Stimulated activated CD4-positive, alpha-beta T cell treated with anti-CD3 and anti-CD28 coated beads, Interleukin-15, amount 100 ng/mL, for 48 hours (primary cell): ENCODE results near the gene WDR72.
"Not testable (repeated sequence)": the region's sequence is repeated elsewhere in the genome, so short reads cannot be mapped to it uniquely, and the experiment has no call there.

ENCODE experiments used
- DNase-seq, 2 donors: peaks; one replicate each; pipeline ENCODE4 v3.0.0-alpha.2; 2020; ENCODE audit warnings: low read depth in 2 of 2

Gene WDR72

GRCh38 chr15:53759411-53759931 lies at the start of gene WDR72:
Gene WDR72 (minus strand): TSS chr15:53759663. CDS start chr15:53733149, 26,514 bp downstream.
- no peak for DNase-seq

- DNase-seq = no peak
Measured at GRCh38 chr15:53808058-53808706, 48.7 kb upstream of the WDR72 start.

GRCh38 chr15:53807501-53807900 lies 48.0 kb upstream of the WDR72 start:
- no peak for DNase-seq

DNA sequence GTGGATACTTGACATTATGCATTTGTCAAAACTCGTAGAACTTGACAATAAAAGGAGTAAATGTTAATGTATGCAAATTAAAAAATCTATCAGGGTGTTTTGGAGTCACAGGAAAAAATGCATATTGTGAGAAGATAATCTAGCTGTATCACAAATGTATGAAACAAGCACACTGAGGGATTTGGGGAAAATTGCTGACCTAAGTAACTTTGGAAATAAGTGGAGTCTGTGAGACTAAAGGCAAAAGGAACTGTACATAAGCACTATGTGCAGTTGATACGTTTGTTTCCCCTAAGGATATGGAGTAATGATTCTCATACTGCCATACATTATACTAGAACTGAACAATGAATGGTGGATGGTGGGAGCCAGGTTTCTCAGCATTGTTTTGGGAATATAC lies 43.2 kb upstream of the WDR72 start:
- no peak for DNase-seq

GRCh38 chr15:53791581-53791980 lies 32.1 kb upstream of the WDR72 start:
- no peak for DNase-seq

DNA sequence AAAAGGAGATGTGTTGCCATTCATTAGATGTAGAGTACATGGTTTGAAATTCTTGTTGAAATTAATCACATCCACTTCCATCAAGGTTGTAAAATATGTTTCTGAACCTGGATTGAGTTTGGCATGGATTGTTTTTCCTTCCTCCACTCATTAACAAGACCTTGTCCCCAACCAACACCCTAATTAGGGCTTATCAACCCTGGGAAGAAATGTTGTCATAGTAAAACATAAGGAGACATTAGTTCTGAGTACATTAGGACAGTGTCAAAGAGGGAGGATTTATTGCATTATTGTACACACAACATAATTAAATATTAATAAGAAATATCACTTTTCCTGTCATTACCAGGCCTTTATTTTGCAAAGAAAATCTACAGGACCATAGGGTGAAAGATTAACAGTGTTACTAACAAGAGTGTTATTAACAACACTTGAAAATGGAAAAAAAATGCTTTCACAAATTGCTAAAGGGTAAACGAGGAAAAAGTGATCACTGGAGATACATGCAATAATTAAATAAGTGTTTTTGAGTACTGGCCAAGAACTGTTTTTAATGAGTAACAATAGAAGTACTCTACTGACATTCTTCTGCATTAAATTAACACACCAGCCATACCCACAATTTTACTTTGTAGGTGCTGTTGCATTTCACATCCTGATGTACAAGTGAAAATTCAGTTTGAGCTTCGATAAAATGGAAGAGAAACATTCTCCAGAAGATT lies 30.4 kb upstream of the WDR72 start:
- DNase-seq = no peak

- no peak for DNase-seq
Measured at GRCh38 chr15:53786401-53786800, 26.9 kb upstream of the WDR72 start.

GRCh38 chr15:53785241-53785640 lies 25.8 kb upstream of the WDR72 start:
- DNase-seq = not testable (repeated sequence)

DNA sequence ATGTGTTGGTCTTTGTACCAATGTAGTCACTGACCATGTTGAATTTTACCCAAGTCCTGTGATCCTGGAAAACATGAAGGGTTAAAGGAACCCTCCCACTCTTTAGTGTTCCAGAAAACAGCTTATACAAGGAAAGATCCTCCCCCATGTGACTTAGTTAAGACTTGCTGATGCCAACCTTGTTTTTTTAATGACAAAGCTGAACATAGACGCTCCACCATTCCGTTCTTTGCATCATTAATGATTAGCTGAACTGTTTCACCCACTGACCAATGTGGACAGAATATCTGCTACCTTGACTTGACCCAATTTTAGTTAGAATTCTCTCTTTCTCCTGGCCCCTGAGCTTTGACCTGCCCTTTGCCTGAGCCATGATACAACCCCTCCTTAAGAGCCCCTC lies 3.5 kb upstream of the WDR72 start:
- DNase-seq = no peak

DNA sequence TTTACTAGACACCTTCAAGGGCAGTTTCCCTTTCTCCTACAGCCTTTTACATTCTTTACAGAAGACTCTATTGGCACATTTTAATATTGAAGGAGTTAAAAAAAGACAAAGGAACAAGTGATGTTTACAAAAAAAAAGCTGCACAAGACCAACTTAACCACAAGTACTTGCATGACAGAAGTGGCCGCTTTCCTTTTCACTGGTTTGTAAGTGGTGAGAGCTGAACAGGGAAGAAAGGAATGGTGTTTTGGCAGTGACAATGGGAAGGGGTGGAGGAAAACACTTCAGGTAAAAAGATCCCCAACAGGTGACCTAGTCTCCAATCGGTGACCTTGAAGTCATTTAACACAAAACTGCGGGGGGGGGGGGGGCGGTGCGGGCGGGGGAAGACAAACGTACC lies 1.1 kb downstream of the WDR72 start:
- no peak for DNase-seq

DNA sequence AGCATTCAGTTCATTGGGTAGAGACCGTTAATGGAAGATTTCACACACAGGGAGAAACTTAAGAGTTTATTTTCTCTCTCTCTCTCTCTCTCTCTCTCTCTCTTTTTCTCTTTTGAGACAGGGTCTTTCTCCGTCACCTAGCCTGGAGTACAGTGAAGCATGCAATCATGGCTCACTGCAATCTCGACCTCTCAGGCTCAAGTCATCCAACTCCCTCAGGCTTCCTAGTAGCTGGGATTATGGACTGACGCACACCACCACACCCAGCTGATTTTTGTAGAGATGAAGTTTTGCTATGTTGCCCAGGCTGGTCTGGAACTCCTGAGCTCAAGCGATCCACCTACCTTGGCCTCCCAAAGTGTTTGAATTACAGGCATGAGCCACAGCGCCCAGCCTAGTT lies 1.6 kb downstream of the WDR72 start:
- DNase-seq = no peak

- no peak for DNase-seq
Measured at GRCh38 chr15:53753813-53754212, 5.7 kb downstream of the WDR72 start.

- DNase-seq = no peak
Measured at GRCh38 chr15:53752406-53752805, 7.1 kb downstream of the WDR72 start.

DNA sequence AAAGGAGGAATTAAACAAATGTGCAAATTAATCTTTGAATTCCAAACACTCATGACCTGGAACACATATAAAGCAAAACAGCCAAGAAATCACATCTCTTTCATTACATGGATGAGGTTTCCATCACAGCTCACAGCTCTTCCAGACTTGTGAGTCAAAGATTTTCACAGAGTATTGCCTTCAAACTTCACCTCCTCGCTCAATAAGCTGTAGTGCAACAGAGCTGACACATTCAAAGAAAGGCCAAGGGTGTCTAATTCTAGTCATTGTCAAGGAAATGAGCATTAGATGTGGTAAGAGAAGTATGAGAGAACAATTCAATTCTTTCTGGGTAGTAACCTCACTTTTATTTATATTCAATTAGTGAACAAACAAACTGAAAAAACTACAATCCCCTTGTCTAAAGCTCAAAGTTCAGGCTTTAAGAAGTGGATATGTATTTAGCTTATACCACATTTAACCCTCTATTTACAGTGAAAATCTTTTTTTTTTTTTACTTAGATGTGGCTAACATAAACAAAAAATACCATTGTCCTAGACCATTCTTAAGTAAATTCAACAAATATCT lies 11.9 kb downstream of the WDR72 start:
- DNase-seq = no peak

- no peak for DNase-seq
Measured at GRCh38 chr15:53746101-53746500, 13.4 kb downstream of the WDR72 start.

DNA sequence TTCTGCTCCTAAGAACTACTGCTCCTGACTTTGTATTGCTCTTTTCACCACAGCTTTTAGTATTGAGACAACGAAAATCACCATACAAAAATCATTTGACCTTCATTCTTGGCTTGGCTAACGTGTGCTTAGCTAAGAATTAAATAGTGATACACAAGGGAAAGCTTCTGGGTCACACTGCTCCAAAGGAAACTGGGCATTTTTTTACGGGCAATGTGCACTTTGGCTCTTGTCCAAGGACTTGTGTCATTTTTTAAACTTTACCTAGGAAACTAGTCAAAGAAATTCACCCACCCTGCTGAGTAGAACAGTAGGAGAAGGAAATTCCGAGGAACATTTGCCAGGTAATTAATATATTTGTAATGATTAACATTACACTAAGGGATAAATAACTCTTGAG lies 19.8 kb downstream of the WDR72 start:
- DNase-seq = no peak

DNA sequence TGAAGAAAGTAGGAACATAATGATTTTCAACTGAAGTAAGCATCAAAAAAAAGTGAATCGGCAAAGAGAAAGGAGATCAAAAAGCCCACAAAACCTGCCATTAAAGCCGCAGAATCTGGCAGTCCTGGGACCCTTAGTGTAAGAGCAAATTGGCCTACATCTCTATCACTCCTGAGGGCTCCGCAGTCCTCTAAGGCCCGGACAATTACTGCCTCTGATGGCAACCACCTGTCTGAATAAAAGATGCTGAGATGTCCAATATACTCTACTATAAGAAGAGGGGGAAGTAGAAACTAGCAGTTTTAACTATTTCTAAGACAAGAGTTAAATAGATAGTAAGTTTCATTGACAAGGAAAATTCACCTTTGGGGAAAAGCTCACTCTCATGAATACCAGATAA lies 20.3 kb downstream of the WDR72 start:
- no peak for DNase-seq

- no peak for DNase-seq
Measured at GRCh38 chr15:53721334-53722087, 38.0 kb downstream of the WDR72 start.

GRCh38 chr15:53716909-53717876 lies 42.3 kb downstream of the WDR72 start:
- DNase-seq = no peak

DNA sequence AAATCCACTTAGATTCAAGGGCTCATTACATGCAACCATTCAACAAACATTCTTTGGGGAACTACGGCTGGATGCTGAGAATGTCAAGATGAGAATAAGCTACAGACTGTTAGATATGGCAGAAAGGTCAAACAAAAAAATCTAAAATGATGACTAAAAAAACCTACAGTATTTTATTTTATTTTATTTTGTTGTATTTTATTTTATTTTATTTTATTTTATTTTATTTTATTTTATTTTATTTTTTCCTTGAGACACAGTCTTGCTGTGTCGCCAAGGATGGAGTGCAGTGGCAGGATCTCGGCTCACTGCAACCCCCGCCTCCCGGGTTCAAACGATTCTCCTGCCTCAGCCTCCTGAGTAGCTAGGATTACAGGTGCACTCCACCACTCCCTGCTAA lies 46.2 kb downstream of the WDR72 start:
- DNase-seq = no peak

GRCh38 chr15:53710906-53711305 lies 48.6 kb downstream of the WDR72 start:
- DNase-seq = no peak
